GM12872 (cell line): Measurements from ENCODE around the gene BRINP2.
A peak's percentile ranks its signal among the peaks of the same experiment; 100 is the strongest.

Source experiments
- CTCF ChIP-seq: IDR thresholded peaks from 3 replicates; pipeline ENCODE4 v1.5.1; 2011; ENCODE audit warnings: low read depth, mild to moderate bottlenecking, low read length, moderate library complexity; ENCODE audit not compliant: insufficient read depth

The BRINP2 gene

GRCh38 chr1:177255411-177255810 is 84.7 kb downstream of the BRINP2 start:
- no peak for TF ChIP-seq CTCF

GRCh38 chr1:177256153-177257075 is 85.7 kb downstream of the BRINP2 start:
- TF ChIP-seq CTCF: peak; percentile 69

GRCh38 chr1:177257128-177257527 is 86.4 kb downstream of the BRINP2 start:
- no peak for TF ChIP-seq CTCF

- no peak for TF ChIP-seq CTCF
Measured at GRCh38 chr1:177257576-177257975, 86.8 kb downstream of the BRINP2 start.

- TF ChIP-seq CTCF: no peak
Measured at GRCh38 chr1:177270863-177271262, 100.1 kb downstream of the BRINP2 start.

GRCh38 chr1:177273141-177273540 is 102.4 kb downstream of the BRINP2 start:
- TF ChIP-seq CTCF: no peak

- no peak for TF ChIP-seq CTCF
Measured at GRCh38 chr1:177274687-177275211, 104.0 kb downstream of the BRINP2 start.
